H9 (cell line): ENCODE results near the gene ABCG1. TPM values are rescaled to one million over a fixed set of nuclear protein-coding genes. Genes with fewer than 3 reads are reported as not detected.
A peak's percentile ranks its signal among the peaks of the same experiment; 100 is the strongest.

ENCODE experiments used
- DNase-seq: peaks from one replicate; pipeline ENCODE4 v3.0.0-alpha.2; 2017
- H2AFZ ChIP-seq: one replicate; pipeline ENCODE4 v1.6.1; 2013; ENCODE audit warnings: mild to moderate bottlenecking, low read length, control low read depth, moderate library complexity
- H2AK5ac ChIP-seq: 2 replicates; pipeline ENCODE4 v1.6.1; 2013; ENCODE audit warnings: low read length, control low read depth, mixed read lengths; ENCODE audit not compliant: insufficient read length
- H2BK120ac ChIP-seq: one replicate; pipeline ENCODE4 v1.6.1; 2013; ENCODE audit warnings: low read depth, mild to moderate bottlenecking, low read length, control low read depth, inconsistent platforms; ENCODE audit not compliant: poor library complexity, severe bottlenecking
- H2BK12ac ChIP-seq: 2 replicates; pipeline ENCODE4 v1.6.1; 2013; ENCODE audit warnings: low read length, control low read depth, mixed read lengths, low read depth; ENCODE audit not compliant: insufficient read length
- H2BK15ac ChIP-seq: 2 replicates; pipeline ENCODE4 v1.6.1; 2013; ENCODE audit warnings: low read depth, low read length, control low read depth
- H2BK20ac ChIP-seq: one replicate; pipeline ENCODE4 v1.6.1; 2013; ENCODE audit warnings: low read depth, mild to moderate bottlenecking, low read length, control low read depth, inconsistent platforms; ENCODE audit not compliant: poor library complexity, severe bottlenecking
- H2BK5ac ChIP-seq: 2 replicates; pipeline ENCODE4 v1.6.1; 2013; ENCODE audit warnings: low read length, control low read depth, mixed read lengths; ENCODE audit not compliant: insufficient read length
- H3K14ac ChIP-seq: 2 replicates; pipeline ENCODE4 v1.6.1; 2013; ENCODE audit warnings: low read length, control low read depth; ENCODE audit not compliant: insufficient read depth
- H3K18ac ChIP-seq: 2 replicates; pipeline ENCODE4 v1.6.1; 2013; ENCODE audit warnings: low read depth, mild to moderate bottlenecking, mixed read lengths, low read length, control low read depth; ENCODE audit not compliant: insufficient read length
- H3K23ac ChIP-seq: 2 replicates; pipeline ENCODE4 v1.6.1; 2013; ENCODE audit warnings: low read length, control low read depth, mixed read lengths, low read depth; ENCODE audit not compliant: insufficient read length
- H3K23me2 ChIP-seq: 2 replicates; pipeline ENCODE4 v1.6.1; 2013; ENCODE audit warnings: low read depth, mild to moderate bottlenecking, mixed read lengths, low read length, control low read depth; ENCODE audit not compliant: insufficient read length, poor library complexity, severe bottlenecking
- H3K27ac ChIP-seq: 2 replicates; pipeline ENCODE4 v1.5.1; 2013; ENCODE audit warnings: low read length, control low read depth, mixed read lengths, low read depth; ENCODE audit not compliant: insufficient read length
- H3K27me3 ChIP-seq: 2 replicates; pipeline ENCODE4 v1.6.1; 2013; ENCODE audit warnings: low read length, control low read depth, inconsistent platforms; ENCODE audit not compliant: insufficient read depth
- H3K4ac ChIP-seq: 2 replicates; pipeline ENCODE4 v1.6.1; 2013; ENCODE audit warnings: low read depth, mild to moderate bottlenecking, control low read depth, inconsistent platforms, low read length, moderate library complexity
- H3K4me1 ChIP-seq: 2 replicates; pipeline ENCODE4 v1.6.1; 2013; ENCODE audit warnings: low read length, control low read depth, inconsistent platforms; ENCODE audit not compliant: insufficient read depth
- H3K4me2 ChIP-seq: 2 replicates; pipeline ENCODE4 v1.6.1; 2013; ENCODE audit warnings: low read length, control low read depth, mixed read lengths; ENCODE audit not compliant: insufficient read length, insufficient read depth
- H3K56ac ChIP-seq: 2 replicates; pipeline ENCODE4 v1.6.1; 2013; ENCODE audit warnings: low read depth, mild to moderate bottlenecking, mixed read lengths, low read length, control low read depth; ENCODE audit not compliant: insufficient read length
- H3K79me1 ChIP-seq: 2 replicates; pipeline ENCODE4 v1.6.1; 2013; ENCODE audit warnings: low read depth, mild to moderate bottlenecking, moderate library complexity, low read length, control low read depth, inconsistent platforms; ENCODE audit not compliant: insufficient read depth, poor library complexity, severe bottlenecking
- H3K79me2 ChIP-seq: 2 replicates; pipeline ENCODE4 v1.6.1; 2013; ENCODE audit warnings: low read length, control low read depth, inconsistent platforms; ENCODE audit not compliant: insufficient read depth
- H3K9ac ChIP-seq: 2 replicates; pipeline ENCODE4 v1.6.1; 2013; ENCODE audit warnings: low read length, control low read depth, mixed read lengths; ENCODE audit not compliant: insufficient read length; ENCODE audit errors: extremely low read depth
- H3K9me3 ChIP-seq: one replicate; pipeline ENCODE4 v1.6.1; 2013; ENCODE audit warnings: low read depth, low read length, inconsistent platforms; ENCODE audit not compliant: control insufficient read depth
- H3T11ph ChIP-seq: one replicate; pipeline ENCODE4 v1.6.1; 2013; ENCODE audit warnings: mild to moderate bottlenecking, low read length, control low read depth, inconsistent platforms
- H4K20me1 ChIP-seq: one replicate; pipeline ENCODE4 v1.6.1; 2013; ENCODE audit not compliant: control insufficient read depth, insufficient read length, insufficient read depth
- H4K5ac ChIP-seq: 2 replicates; pipeline ENCODE4 v1.6.1; 2013; ENCODE audit warnings: low read depth, mild to moderate bottlenecking, mixed read lengths, low read length, control low read depth; ENCODE audit not compliant: insufficient read length
- H4K8ac ChIP-seq: replicated peaks from 2 replicates; pipeline ENCODE4 v1.6.1; 2013; ENCODE audit warnings: low read length, control low read depth, mixed read lengths, low read depth; ENCODE audit not compliant: insufficient read length
- H4K91ac ChIP-seq: 2 replicates; pipeline ENCODE4 v1.6.1; 2013; ENCODE audit warnings: low read depth, mild to moderate bottlenecking, moderate library complexity, mixed read lengths, low read length, control low read depth; ENCODE audit not compliant: insufficient read length
- H3K27ac Mint-ChIP-seq, 3 experiments: 2 replicates in 2 of 3; 3 replicates in 1 of 3; pipeline ENCODE4 v1.8.0; 2020 to 2021; ENCODE audit warnings: mixed read lengths in 3 of 3, mild to moderate bottlenecking in 1 of 3, moderate library complexity in 1 of 3
- H3K27me3 Mint-ChIP-seq: 2 replicates; pipeline ENCODE4 v1.8.0; 2021; ENCODE audit warnings: low read depth, mild to moderate bottlenecking, moderate library complexity, mixed read lengths
- H3K36me3 Mint-ChIP-seq, 3 experiments: 2 replicates in 2 of 3; 3 replicates in 1 of 3; pipeline ENCODE4 v1.8.0; 2020 to 2021; ENCODE audit warnings: low read depth in 3 of 3, mixed read lengths in 3 of 3; ENCODE audit not compliant: insufficient read depth in 1 of 3
- H3K4me1 Mint-ChIP-seq, 2 experiments: 2 replicates each; pipeline ENCODE4 v1.8.0; 2020; ENCODE audit warnings: mixed read lengths in 2 of 2
- H3K4me3 Mint-ChIP-seq, 2 experiments: 2 replicates in 1 of 2; 3 replicates in 1 of 2; pipeline ENCODE4 v1.8.0; 2020 to 2021; ENCODE audit warnings: mild to moderate bottlenecking in 2 of 2, mixed read lengths in 2 of 2, moderate library complexity in 1 of 2
- H3K9me3 Mint-ChIP-seq, 2 experiments: 2 replicates in 1 of 2; 3 replicates in 1 of 2; pipeline ENCODE4 v1.8.0; 2020; ENCODE audit warnings: mild to moderate bottlenecking in 2 of 2, mixed read lengths in 2 of 2, moderate library complexity in 1 of 2
- CTCF ChIP-seq: fragments of 200-600 bp; sonication (generic); conservative IDR thresholded peaks from 3 replicates; pipeline ENCODE4 v1.8.0; 2021; ENCODE audit warnings: antibody characterized with exemption, mild to moderate bottlenecking
- WGBS: extraction: QIAGEN DNeasy Blood & Tissue Kit; methylation state at CpG from one replicate; pipeline ENCODE4 v1.1.7; 2013; ENCODE audit warnings: missing lambda C conversion rate, low lambda C conversion rate, mixed read lengths; ENCODE audit not compliant: insufficient read length; ENCODE audit errors: extremely low coverage; 5-methylcytosine and 5-hydroxymethylcytosine counted together
- total RNA-seq: library from RNA; stranded (reverse); gene quantifications from 2 replicates; pipeline ENCODE4 v1.2.1, GENCODE V29; 2021

The ABCG1 gene
- total RNA-seq, 1 experiment from 2014 or later, result 0.83 TPM

- H3K9me3 ChIP-seq, result no peaks in the 10 kb centered on the region
- H2BK15ac ChIP-seq, result no peak overlapping the region
- no peak overlapping the region for H2AK5ac ChIP-seq
- Mint-ChIP-seq H3K27me3 (peaks cover 7% of the 10 kb centered on the region), H3K9me3 (peaks cover 9 to 13% of the 10 kb centered on the region in 2 experiments), H3K27ac (no peak overlapping the region; a peak in 1 of 7 replicates), H3K36me3 (peaks cover 0 to 2% (median 2%) of the 10 kb centered on the region in 3 experiments; a peak in 2 of 7 replicates), H3K4me1 (peaks cover 0 to 10% of the 10 kb centered on the region in 2 experiments; a peak in 1 of 4 replicates), H3K4me3 (no peak overlapping the region)
- H3K4me2 ChIP-seq, result no peak overlapping the region
- H2BK5ac ChIP-seq, result no peak overlapping the region
- no peak overlapping the region for H3K56ac ChIP-seq
- H3K4me1 ChIP-seq, result no peaks in the 10 kb centered on the region
- H2BK20ac ChIP-seq, result no peak overlapping the region
- no peak for DNase-seq
- no peak overlapping the region for H3K23ac ChIP-seq
- H3K79me2 ChIP-seq, result no peaks in the 10 kb centered on the region
- H3K14ac ChIP-seq, result 0 out of 2 replicates have a peak overlapping the region, but pooled peaks have one; percentile 6
- H3K27me3 ChIP-seq, result no peaks in the 10 kb centered on the region
- H4K8ac ChIP-seq, result no peak overlapping the region
- H3K27ac ChIP-seq, result no peak overlapping the region
- no peak overlapping the region for H4K91ac ChIP-seq
- H3K79me1 ChIP-seq, result no peaks in the 10 kb centered on the region
- no peak overlapping the region for H3K4ac ChIP-seq
- no CpG with 5 or more reads among the region's 11 CpGs for WGBS
- no peak for TF ChIP-seq CTCF
- H2BK120ac ChIP-seq, result no peak overlapping the region
- no peaks in the 10 kb centered on the region for H4K20me1 ChIP-seq
- no peak overlapping the region for H2BK12ac ChIP-seq
- H2AFZ ChIP-seq, result no peak overlapping the region
- no peak overlapping the region for H3K9ac ChIP-seq
- H3T11ph ChIP-seq, result no peak overlapping the region
- no peak overlapping the region for H3K18ac ChIP-seq
- H3K23me2 ChIP-seq, result no peaks in the 10 kb centered on the region
- no peak overlapping the region for H4K5ac ChIP-seq
Observed at GRCh38 chr21:42201615-42202161, 17.3 kb upstream of the ABCG1 start.
